IPS DF 6.9 (cell line): ENCODE results near the gene TDRD12.
"Not testable (repeated sequence)": the region's sequence is repeated elsewhere in the genome, so short reads cannot be mapped to it uniquely, and the experiment has no call there.

Experiments used
- DNase-seq: peaks from one replicate; pipeline ENCODE4 v3.0.0-alpha.2; 2013; ENCODE audit warnings: low read depth, low spot score
- H3K27ac ChIP-seq: one replicate; pipeline ENCODE4 v1.5.1; 2013; ENCODE audit warnings: low read length, control low read depth
- H3K27me3 ChIP-seq: 2 replicates; pipeline ENCODE4 v1.6.1; 2013; ENCODE audit warnings: mild to moderate bottlenecking, low read length; ENCODE audit not compliant: control insufficient read depth, insufficient read depth
- H3K36me3 ChIP-seq: 2 replicates; pipeline ENCODE4 v1.6.1; 2013; ENCODE audit warnings: low read length; ENCODE audit not compliant: control insufficient read depth, insufficient read depth
- H3K4me1 ChIP-seq: 2 replicates; pipeline ENCODE4 v1.6.1; 2013; ENCODE audit warnings: low read length; ENCODE audit not compliant: control insufficient read depth, insufficient read depth
- H3K4me3 ChIP-seq: 2 replicates; pipeline ENCODE4 v1.5.1; 2013; ENCODE audit warnings: mild to moderate bottlenecking, low read length
- H3K9me3 ChIP-seq: 2 replicates; pipeline ENCODE4 v1.6.1; 2013; ENCODE audit warnings: low read length, inconsistent platforms; ENCODE audit not compliant: control insufficient read depth, insufficient read depth
- WGBS: extraction: QIAGEN DNeasy Blood & Tissue Kit; methylation state at CpG from one replicate; pipeline ENCODE4 v1.1.7; 2013; ENCODE audit warnings: mixed read lengths, missing lambda C conversion rate; ENCODE audit not compliant: insufficient read length, insufficient coverage; 5-methylcytosine and 5-hydroxymethylcytosine counted together

The TDRD12 gene

DNA sequence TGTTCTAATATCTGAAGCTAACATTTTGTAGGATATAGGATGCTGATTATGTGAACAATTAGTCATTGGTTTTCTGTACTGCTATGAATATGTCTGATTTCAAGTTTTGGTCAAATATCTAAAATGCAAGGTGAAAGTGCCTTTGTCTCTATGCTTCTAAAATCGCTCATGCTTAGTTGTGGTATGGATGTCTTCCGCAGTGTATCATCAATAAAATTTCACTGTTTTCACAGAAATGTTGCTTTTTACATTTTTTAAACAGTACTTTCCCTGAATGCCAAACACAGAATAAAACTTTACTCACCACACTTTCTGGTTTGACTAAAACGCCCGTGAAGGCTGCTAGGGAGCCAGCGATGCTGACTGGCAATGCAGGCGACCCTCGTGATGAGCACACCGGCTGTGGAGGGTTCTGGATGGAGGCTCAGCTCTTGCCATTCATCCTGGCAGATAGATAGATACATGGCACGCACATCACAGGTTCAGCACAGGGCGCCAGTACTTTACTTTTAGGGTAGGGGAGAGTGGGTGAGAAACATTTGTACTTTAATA lies 109.9 kb downstream of the TDRD12 start:
- H3K36me3 ChIP-seq: no peaks in the 10 kb centered on the region
- H3K9me3 ChIP-seq: no peaks in the 10 kb centered on the region
- WGBS: no CpG with 5 or more reads among the region's 10 CpGs
- no peak overlapping the region for H3K4me3 ChIP-seq
- peaks cover 4% of the 10 kb centered on the region; the same call in 1 of the 2 replicates for H3K4me1 ChIP-seq
- DNase-seq: no peak
- no peak overlapping the region for H3K27ac ChIP-seq
- H3K27me3 ChIP-seq: no peaks in the 10 kb centered on the region

DNA sequence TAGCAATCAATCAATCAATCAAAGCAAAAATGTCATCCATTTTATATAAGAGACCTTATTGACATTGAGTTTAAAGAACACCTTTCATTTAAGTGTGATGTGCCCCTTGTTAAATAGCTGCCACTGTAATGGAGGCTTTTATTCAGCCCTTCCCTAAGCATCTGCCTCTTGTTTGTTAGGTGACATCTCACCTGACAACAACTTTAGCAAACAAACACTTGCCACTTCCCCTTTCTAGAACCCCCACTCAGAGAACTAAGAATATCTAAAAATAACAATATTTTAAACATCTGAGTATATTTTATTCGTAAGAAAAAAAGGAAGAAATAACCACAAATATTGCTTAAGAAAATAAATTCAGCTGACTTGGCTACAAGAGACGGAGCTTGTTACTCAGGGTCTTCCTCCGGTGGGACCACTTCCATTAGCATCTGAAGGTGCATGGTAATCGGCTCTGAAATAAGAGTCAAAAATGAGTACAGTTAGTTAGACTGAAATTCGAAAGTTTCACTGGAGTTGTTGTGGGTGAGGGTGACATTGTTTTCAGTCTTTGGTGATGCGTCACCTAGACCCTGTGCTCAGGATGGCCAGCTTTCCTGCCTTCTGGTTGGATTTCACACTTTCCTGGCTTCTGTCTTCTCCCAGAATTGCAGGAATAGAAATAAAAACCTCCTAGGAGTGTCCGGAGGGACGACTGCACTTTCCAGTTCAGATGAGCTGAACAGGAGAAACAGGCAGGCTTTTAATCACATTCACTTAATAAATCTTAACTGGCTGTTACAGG lies 110.9 kb downstream of the TDRD12 start:
- no CpG with 5 or more reads among the region's 8 CpGs for WGBS
- H3K4me1 ChIP-seq: 0 out of 2 replicates have a peak, but pooled peaks cover 1% of the 10 kb centered on the region
- H3K4me3 ChIP-seq: no peak overlapping the region
- no peak for DNase-seq
- no peaks in the 10 kb centered on the region for H3K9me3 ChIP-seq
- no peaks in the 10 kb centered on the region for H3K36me3 ChIP-seq
- H3K27me3 ChIP-seq: no peaks in the 10 kb centered on the region
- no peak overlapping the region for H3K27ac ChIP-seq

DNA sequence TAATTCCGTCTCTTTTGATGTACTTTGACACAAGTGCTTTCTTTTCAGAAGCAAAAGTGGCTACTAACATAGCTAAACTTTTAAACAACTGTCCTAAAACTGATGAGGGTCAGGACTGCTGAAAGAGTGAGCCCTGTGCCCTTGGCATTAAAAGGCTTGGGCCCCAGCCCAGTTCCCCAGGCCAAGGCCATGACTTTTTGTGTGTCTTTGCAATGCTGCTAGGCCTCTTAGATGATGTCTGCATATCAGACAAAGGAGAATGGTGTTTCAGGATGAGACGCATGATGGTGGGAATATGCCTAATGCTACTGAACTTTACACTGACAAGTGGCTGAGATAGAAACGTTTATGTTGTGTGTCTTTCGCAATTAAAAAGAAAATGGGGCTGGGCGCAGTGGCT lies 112.0 kb downstream of the TDRD12 start:
- WGBS: no CpG with 5 or more reads among the region's 5 CpGs
- Histone ChIP-seq H3K36me3 (no peaks in the 10 kb centered on the region), H3K4me3 (no peak overlapping the region), H3K4me1 (0 out of 2 replicates have a peak, but pooled peaks cover 1% of the 10 kb centered on the region), H3K27me3 (no peaks in the 10 kb centered on the region), H3K27ac (no peak overlapping the region), H3K9me3 (no peaks in the 10 kb centered on the region)
- no peak for DNase-seq

DNA sequence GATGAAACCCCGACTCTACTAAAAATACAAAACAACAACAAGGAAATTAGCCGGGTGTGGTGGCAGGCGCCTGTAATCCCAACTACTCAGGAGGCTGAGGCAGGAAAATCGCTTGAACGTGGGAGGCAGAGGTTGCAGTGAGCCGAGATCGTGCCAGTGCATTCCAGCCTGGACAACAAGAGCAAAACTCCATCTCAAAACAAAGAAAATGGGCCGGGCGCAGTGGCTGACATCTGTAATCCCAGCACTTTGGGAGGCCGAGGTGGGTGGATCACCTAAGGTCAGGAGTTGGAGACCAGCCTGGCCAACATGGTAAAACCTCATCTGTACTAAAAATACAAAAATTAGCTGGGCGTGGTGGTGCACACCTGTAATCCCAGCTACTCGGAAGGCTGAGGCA lies 112.5 kb downstream of the TDRD12 start:
- H3K9me3 ChIP-seq, H3K4me1 ChIP-seq, H3K27me3 ChIP-seq, H3K27ac ChIP-seq, H3K4me3 ChIP-seq, DNase-seq, H3K36me3 ChIP-seq: not testable (repeated sequence)
- no CpG with 5 or more reads among the region's 12 CpGs for WGBS

DNA sequence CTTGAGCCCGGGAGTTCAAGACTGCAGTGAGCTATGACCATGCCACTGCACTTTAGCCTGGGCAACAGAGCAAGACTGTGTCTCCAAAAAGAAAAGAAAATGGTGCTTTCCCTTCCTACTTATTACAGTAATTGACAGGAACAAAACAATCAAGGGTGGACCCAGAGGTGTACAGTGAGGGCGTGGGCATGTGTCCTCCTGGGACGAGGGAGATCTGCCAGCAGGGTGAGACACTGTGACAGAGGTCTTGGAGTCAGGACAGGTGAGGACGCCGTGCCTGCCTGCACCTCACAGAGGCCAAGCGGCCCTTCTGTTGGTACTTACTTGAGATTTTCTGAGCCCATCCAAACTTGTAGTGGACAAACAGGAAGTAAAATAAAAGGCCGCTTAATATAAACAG lies 113.3 kb downstream of the TDRD12 start:
- not testable (repeated sequence) for H3K36me3 ChIP-seq, H3K4me1 ChIP-seq, H3K27ac ChIP-seq, H3K9me3 ChIP-seq, DNase-seq, H3K4me3 ChIP-seq, H3K27me3 ChIP-seq
- no CpG with 5 or more reads among the region's 7 CpGs for WGBS

DNA sequence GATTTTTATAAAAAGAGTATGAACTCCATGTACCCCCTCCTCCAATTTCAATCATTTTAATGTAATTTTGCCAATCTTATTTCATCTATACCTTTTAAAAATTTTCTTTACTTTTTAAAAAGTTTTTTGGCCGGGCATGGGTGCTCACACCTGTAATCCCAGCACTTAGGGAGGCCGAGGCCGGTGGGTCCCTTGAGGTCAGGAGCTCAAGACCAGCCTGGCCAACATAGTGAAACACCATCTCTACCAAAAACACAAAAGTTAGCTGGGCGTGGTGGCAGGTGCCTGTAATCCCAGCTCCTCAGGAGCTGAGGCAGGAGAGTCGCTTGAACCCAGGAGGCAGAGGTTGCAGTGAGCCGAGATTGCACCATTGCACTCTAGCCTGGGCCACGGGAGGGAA lies 113.8 kb downstream of the TDRD12 start:
- H3K36me3 ChIP-seq, H3K9me3 ChIP-seq, DNase-seq, H3K27ac ChIP-seq, H3K4me1 ChIP-seq, H3K4me3 ChIP-seq, H3K27me3 ChIP-seq: not testable (repeated sequence)
- whole genome bisulfite sequencing: no CpG with 5 or more reads among the region's 7 CpGs

DNA sequence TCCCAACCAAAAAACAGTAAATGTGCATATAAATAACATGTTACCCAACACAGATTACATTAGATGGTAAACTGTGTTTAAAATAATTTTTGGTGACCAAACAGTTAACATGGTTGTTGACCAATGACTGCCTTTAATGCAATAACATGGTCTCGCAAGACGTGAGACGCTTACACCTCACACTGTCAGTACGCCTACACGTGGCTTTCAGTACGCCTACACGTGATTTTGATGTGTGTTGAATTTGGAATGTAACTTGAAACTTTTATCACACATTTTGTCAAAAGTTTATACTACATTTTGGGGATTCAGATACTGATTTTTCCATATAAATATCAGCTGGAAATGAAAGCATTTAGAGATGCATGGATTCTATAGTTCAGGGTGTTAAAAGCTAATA lies 118.0 kb downstream of the TDRD12 start:
- WGBS: no CpG with 5 or more reads among the region's 7 CpGs
- Histone ChIP-seq H3K9me3 (no peaks in the 10 kb centered on the region), H3K4me3 (no peak overlapping the region), H3K27me3 (no peaks in the 10 kb centered on the region), H3K27ac (no peak overlapping the region), H3K4me1 (no peaks in the 10 kb centered on the region), H3K36me3 (no peaks in the 10 kb centered on the region)
- no peak for DNase-seq

DNA sequence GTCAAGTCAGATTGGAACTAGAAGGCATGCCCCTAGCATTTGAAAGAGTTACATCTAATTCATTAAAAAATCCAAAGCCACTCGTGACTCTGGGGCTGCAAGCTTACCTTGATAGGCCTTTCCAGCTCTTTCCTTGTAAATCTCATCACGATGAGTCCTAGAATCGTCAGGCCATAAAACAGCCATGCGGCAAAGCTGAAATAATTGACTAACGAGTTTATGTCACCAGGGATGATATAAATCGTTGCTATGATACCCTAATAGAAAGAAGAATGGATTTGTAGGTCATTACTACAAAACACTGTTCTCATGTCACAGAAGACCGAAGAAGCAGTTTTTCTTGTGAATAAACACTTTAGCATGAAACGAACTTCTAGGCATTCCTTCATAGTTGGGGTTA lies 122.5 kb downstream of the TDRD12 start:
- no CpG with 5 or more reads among the region's 8 CpGs for WGBS
- DNase-seq: no peak
- no peak overlapping the region for H3K27ac ChIP-seq
- no peaks in the 10 kb centered on the region for H3K9me3 ChIP-seq
- H3K4me3 ChIP-seq: no peak overlapping the region
- H3K36me3 ChIP-seq: no peaks in the 10 kb centered on the region
- H3K4me1 ChIP-seq: no peaks in the 10 kb centered on the region
- no peaks in the 10 kb centered on the region for H3K27me3 ChIP-seq

DNA sequence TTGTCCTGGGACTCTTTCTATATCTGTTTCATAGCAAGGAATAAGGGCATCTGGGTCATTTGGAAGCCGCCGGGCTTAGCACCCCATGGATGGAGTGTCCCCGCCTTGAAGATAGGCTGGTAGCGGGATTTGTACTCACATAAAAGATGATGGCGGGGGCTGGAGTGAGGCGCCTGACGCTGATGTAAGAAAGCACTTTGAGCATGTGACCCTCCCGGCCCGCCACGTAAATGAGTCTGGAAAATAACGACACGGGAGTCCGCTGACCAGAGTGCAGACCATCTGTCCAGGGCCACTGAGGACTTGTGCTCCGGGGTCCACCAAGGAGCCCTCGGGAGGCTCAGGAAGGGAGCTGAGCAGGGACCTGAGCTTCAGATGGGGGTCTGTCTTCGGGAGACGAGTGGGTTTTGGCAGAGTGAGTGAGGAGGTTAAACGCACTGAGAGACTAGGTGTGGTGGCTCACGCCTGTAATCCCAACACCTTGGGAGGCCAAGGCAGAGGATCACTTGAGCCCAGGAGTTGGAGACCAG lies 124.2 kb downstream of the TDRD12 start:
- no peak for DNase-seq
- H3K36me3 ChIP-seq: no peaks in the 10 kb centered on the region
- WGBS: no CpG with 5 or more reads among the region's 19 CpGs
- no peaks in the 10 kb centered on the region for H3K4me1 ChIP-seq
- H3K27me3 ChIP-seq: no peaks in the 10 kb centered on the region
- H3K27ac ChIP-seq: no peak overlapping the region
- H3K4me3 ChIP-seq: no peak overlapping the region
- H3K9me3 ChIP-seq: no peaks in the 10 kb centered on the region

DNA sequence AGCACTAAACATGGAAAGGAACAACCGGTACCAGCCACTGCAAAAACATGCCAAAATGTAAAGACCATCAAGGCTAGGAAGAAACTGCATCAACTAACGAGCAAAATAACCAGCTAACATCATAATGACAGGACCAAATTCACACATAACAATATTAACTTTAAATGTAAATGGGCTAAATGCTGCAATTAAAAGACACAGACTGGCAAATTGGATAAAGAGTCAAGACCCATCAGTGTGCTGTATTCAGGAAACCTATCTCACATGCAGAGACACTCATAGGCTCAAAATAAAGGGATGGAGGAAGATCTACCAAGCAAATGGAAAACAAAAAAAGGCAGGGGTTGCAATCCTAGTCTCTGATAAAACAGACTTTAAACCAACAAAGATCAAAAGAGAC lies 128.5 kb downstream of the TDRD12 start:
- no CpG with 5 or more reads among the region's 2 CpGs for WGBS
- H3K36me3 ChIP-seq, DNase-seq, H3K4me1 ChIP-seq, H3K4me3 ChIP-seq, H3K9me3 ChIP-seq, H3K27ac ChIP-seq, H3K27me3 ChIP-seq: not testable (repeated sequence)

DNA sequence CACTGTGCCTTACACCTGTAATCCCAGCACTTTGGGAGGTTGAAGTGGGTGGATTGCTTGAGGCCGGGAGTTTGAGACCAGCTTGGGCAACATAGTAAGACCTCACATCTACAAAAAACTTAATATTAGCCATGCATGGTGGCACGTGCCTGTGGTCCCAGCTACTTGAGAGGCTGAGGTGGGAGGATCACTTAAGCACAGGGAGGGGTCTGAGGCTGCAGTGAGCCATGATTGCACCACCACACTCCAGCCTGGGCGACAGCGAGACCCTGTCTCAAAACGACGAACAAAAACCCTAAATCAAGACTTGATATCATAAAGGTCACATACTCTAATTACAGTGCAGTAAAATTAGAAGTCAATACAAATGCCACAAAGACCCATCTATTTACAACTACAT lies 132.6 kb downstream of the TDRD12 start:
- no peak overlapping the region for H3K27ac ChIP-seq
- H3K27me3 ChIP-seq: no peaks in the 10 kb centered on the region
- no peaks in the 10 kb centered on the region for H3K36me3 ChIP-seq
- no peaks in the 10 kb centered on the region for H3K9me3 ChIP-seq
- H3K4me3 ChIP-seq: no peak overlapping the region
- DNase-seq: no peak
- no peaks in the 10 kb centered on the region for H3K4me1 ChIP-seq
- WGBS: no CpG with 5 or more reads among the region's 6 CpGs
